Measurements from ENCODE around the gene ADCY9.
"Not testable (repeated sequence)": the region's sequence is repeated elsewhere in the genome, so short reads cannot be mapped to it uniquely, and the experiment has no call there.

The ADCY9 gene

GRCh38 chr16:3950343-3951193 lies 165.7 kb downstream of the ADCY9 start:
- DNase-seq (ENCODE audit: low read depth): no peak

DNA sequence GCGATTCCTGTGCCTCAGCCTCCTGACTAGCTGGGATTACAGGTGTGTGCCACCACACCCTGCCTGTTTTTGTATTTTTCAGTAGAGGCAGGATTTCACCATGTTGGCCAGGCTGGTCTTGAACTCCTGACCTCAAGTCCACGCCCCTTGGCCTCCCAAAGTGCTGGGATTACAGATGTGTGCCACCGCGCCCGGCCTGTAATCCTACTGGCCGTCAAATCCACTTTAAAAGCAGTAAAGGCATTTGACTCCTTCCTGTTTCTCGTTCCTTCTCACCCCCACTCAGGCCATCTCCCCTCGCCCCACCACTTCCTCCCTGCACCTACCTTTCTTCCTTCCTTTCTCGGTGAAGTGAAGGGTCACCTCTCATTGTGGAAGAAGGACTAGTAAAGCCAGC lies 166.3 kb downstream of the ADCY9 start:
- no peak for DNase-seq (ENCODE audit: low read depth)

- DNase-seq (ENCODE audit: low read depth): no peak
Measured at GRCh38 chr16:3949287-3949686, 167.0 kb downstream of the ADCY9 start.

DNA sequence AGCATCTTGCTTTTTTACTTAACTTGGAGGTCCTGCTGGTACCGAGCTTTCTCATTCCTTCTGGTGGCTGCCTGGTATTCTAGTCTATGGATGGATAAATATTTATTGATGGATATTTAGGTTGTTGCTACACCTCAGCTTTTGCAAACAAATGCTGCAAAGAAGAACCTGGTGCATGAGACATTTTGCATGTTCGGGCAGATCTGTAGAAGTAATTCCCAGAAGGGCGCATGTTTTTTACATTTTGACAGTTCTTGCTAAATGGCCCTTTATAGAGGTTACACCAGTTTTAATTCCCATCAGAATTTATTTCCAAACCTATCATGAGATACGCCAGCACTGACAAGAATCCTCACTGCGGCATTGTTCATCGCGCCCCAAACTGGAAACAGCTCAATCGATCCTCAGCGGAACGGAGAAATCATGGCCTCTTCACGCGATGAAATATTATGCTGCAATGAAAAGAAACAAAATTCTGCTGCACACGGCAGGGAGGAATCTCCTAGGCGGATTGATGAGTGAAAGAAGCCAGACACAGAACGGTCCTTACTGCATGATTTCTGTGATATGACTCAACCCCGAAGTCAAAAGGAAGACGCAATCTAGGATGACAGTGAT lies 167.8 kb downstream of the ADCY9 start:
- DNase-seq (ENCODE audit: low read depth): no peak

DNA sequence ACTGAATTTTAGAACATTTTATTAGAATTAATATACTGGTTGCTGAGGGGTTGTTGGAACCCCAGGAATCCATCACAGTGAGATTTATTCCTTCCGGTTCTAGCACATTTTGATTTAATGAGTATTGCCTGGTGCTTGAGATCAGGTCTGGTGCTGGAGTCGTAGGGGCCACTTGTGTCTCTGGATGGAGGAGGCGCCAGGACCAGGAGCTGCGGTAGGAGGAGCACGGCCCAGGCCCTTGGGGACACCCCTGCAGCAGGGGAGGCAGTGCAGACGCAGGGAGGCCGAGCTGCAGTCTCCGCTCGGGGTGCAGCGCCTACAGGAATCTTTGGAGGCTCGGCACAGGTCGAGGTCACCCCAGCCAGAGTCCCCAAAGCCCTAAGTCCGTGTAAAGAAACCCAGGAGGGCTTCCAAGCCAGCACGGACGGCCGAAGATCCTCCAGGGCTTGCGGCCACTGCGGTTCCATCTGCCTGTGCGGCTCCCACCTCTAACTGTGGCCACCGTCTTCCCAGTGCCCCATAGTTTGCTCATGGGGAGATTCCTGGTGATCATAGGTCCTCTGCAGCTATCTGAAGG lies 169.6 kb downstream of the ADCY9 start:
- no peak for DNase-seq (ENCODE audit: low read depth)

DNA sequence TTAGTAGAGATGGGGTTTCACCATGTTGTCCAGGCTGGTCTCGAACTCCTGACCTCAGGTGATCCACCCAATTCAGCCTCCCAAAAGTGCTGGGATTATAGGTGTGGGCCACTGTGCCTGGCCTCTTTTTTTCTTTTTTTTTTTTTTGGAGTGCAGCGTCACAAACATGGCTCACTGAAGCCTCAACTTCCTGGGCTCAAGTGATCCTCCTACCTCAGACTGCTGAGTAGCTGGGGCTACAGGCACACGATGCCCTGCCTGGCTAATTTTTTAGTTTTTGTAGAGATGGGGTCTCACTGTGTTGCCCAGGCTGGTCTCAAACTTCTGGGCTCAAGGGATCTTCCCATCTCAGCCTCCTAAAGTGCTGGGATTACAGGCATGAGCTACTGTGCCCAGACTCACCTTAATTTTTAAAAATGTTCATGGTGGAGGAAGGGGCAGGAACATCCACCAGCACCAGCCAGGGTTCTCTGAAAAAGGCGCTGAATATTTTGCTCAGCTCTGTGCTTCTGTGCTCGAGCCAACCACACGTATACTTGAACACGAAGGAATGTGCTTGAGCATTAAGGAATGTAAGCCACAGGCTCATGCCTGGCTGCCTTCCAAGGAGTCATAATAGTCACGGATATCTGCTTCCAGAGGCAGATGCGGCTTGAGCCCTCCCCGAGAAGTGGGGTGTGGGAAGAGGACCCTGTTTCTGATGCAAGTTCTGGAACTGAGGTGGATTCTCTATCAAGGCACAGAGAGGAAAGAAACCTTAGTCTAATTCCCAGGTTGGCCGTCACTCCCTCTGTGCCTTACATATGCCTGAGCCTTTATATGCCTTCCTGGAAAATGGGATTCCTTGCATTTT lies 170.3 kb downstream of the ADCY9 start:
- no peak for DNase-seq (ENCODE audit: low read depth)

- not testable (repeated sequence) for DNase-seq (ENCODE audit: low read depth)
Measured at GRCh38 chr16:3944457-3944856, 171.8 kb downstream of the ADCY9 start.

GRCh38 chr16:3942146-3942545 lies 174.1 kb downstream of the ADCY9 start:
- not testable (repeated sequence) for DNase-seq (ENCODE audit: low read depth)

- DNase-seq (ENCODE audit: low read depth): peak; percentile 42
Measured at GRCh38 chr16:3938843-3939624, 177.2 kb downstream of the ADCY9 start.

- DNase-seq (ENCODE audit: low read depth): no peak
Measured at GRCh38 chr16:3938471-3938842, 177.8 kb downstream of the ADCY9 start.

DNA sequence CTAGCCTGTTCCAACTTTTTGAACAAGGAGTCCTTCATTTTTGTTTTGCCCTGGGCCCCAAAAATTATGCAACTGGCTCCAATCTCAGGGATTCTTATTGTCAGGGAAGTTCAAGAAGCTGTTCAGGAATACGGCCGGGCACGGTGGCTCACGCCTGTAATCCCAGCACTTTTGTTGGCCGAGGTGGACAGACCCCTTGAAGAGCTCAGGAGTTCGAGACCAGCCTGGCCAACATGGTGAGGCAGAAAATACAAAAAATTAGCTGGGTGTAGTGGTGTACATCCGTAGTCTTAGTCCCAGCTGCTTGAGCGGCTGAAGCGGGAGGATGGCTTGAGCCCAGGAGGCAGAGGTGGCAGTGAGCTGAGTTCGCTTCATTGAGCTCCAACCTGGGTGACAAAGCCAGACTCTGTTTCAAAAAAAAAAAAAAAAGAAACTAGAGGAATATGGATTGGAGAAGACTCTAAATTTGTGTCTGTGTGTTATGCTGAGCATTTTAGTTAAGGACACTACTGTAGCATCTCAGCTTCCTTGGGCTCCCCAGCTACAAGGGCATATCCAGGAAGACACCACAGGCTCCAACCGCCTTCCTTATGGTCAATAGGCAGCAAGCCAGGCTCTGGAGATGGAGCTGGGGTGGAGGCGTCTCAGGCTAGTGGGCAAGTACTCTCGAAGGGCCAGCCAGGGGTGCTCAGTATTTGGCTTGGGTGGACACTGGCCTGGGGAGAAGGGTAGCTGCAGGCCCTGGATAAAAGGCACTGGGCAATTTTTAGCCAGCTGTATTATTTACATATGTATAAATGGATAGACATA lies 179.0 kb downstream of the ADCY9 start:
- DNase-seq (ENCODE audit: low read depth): no peak

DNA sequence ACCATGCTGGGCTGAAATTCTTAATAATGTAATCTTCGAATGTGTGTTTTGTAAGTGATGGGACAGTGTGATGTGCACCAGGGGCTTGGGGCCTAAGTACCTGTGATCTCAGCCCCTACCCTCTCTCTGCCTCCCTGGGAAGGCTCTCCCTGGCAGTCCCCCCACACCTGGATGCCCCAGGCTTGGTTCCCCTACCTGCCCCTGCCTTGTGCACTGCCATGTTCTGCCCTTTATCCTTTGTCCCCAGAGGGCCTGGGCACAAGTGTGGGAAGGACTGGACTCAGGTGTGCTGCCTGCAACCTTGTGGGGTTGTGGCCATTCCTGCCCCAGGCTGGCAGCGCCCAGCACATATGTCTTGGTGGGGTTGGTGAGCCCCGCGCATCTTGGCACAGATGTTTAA lies 180.3 kb downstream of the ADCY9 start:
- no peak for DNase-seq (ENCODE audit: low read depth)

- no peak for DNase-seq (ENCODE audit: low read depth)
Measured at GRCh38 chr16:3934491-3935181, 181.6 kb downstream of the ADCY9 start.

GRCh38 chr16:3927147-3927546 lies 189.1 kb downstream of the ADCY9 start:
- not testable (repeated sequence) for DNase-seq (ENCODE audit: low read depth)

DNA sequence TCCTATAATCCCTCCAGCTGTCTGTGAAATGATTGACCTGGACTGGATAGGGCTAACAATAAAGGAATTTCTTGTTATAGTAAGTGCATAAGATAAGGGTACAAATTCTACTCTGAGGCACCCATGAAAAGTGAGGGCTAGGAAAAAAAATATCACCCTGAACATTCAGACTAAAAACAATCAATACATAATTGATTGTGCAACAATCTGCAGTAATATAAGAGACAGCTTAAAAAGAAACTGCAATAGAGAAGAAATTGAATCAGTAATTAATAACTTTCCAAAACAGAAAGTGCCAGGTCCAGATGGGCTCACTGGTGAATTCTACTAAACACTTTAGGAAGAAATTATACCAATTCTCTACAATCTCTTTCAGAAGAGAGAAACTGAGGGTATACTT lies 191.5 kb downstream of the ADCY9 start:
- no peak for DNase-seq (ENCODE audit: low read depth)

DNA sequence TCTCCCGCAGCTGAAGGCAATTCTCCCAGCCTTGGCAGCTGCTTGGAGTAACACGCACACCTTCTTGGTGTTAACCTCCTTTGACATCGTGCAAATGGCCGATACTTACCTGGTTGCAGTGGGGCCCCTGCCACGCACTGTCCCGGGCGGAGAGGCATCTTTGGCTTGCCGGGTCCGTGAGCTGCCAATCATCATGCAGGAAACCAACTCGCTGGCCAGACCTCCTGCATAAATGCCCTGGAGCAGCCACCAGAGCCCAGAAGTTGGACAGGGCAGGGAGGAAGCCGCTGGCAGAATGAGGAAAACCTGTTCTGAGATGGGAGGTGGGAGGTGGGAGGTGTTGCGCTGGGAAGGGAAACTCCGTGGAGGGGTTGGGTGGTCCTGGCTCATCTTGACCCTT lies 194.0 kb downstream of the ADCY9 start:
- no peak for DNase-seq (ENCODE audit: low read depth)

GRCh38 chr16:3920206-3920605 lies 196.0 kb downstream of the ADCY9 start:
- DNase-seq (ENCODE audit: low read depth): no peak

- DNase-seq (ENCODE audit: low read depth): no peak
Measured at GRCh38 chr16:3919413-3919812, 196.8 kb downstream of the ADCY9 start.

GRCh38 chr16:3915426-3916260 lies 200.6 kb downstream of the ADCY9 start:
- DNase-seq (ENCODE audit: low read depth): no peak

Data from activated T-helper 1 cell treated with Interleukin-2 at 50 U/mL for 16 hours (primary cell).